Lower leg skin (tissue), 3 donors: ENCODE data around the gene NR6A1.
"Not testable (repeated sequence)": the region's sequence is repeated elsewhere in the genome, so short reads cannot be mapped to it uniquely, and the experiment has no call there.

ENCODE experiments used
- POLR2A ChIP-seq, 2 donors: fragments of 450-650 bp; IDR thresholded peaks; one replicate each; pipeline ENCODE4 v1.6.1; 2016 to 2017; ENCODE audit warnings: antibody characterized with exemption in 2 of 2, mild to moderate bottlenecking in 1 of 2, moderate library complexity in 1 of 2
- TF ChIP-seq, protein P1 (sequence below), 3 donors: fragments of 450-650 bp; IDR thresholded peaks; one replicate each; pipeline ENCODE4 v1.5.1; 2016; ENCODE audit warnings: antibody characterized with exemption in 3 of 3, mild to moderate bottlenecking in 3 of 3, moderate library complexity in 2 of 3

GRCh38 chr9:124738075-124738474 is 33.0 kb downstream of the NR6A1 start:
- TF ChIP-seq, protein P1, sequence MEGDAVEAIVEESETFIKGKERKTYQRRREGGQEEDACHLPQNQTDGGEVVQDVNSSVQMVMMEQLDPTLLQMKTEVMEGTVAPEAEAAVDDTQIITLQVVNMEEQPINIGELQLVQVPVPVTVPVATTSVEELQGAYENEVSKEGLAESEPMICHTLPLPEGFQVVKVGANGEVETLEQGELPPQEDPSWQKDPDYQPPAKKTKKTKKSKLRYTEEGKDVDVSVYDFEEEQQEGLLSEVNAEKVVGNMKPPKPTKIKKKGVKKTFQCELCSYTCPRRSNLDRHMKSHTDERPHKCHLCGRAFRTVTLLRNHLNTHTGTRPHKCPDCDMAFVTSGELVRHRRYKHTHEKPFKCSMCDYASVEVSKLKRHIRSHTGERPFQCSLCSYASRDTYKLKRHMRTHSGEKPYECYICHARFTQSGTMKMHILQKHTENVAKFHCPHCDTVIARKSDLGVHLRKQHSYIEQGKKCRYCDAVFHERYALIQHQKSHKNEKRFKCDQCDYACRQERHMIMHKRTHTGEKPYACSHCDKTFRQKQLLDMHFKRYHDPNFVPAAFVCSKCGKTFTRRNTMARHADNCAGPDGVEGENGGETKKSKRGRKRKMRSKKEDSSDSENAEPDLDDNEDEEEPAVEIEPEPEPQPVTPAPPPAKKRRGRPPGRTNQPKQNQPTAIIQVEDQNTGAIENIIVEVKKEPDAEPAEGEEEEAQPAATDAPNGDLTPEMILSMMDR (IDR thresholded peaks at IDR 0.05) = not testable (repeated sequence)
- TF ChIP-seq POLR2A (IDR thresholded peaks at IDR 0.05) = not testable (repeated sequence)
